ENCODE data around the gene KCNE2. TPM values are rescaled to one million over a fixed set of nuclear protein-coding genes. Genes with fewer than 3 reads are reported as not detected.

KCNE2 gene
- polyA plus RNA-seq, 1 donor: 0.37 TPM

- peaks cover 3% of the 10 kb centered on the region for H3K9me3 ChIP-seq (ENCODE audit: control insufficient read depth, low read depth, low read length)
- H3K27me3 ChIP-seq (ENCODE audit: control insufficient read depth, insufficient read depth, low read length): no peaks in the 10 kb centered on the region
- no peak overlapping the region for H3K27ac ChIP-seq (ENCODE audit: low read length)
- WGBS (ENCODE audit: insufficient coverage, low lambda C conversion rate): no CpG with 5 or more reads among the region's 6 CpGs
- no peaks in the 10 kb centered on the region for H3K4me1 ChIP-seq (ENCODE audit: control insufficient read depth, insufficient read depth, low read length)
- peak; percentile 75 to 83 for DNase-seq
- H3K4me3 ChIP-seq (ENCODE audit: low read length): no peak overlapping the region
- no peaks in the 10 kb centered on the region for H3K36me3 ChIP-seq (ENCODE audit: control insufficient read depth, insufficient read depth, low read length)
Measured at GRCh38 chr21:34351786-34352241, 12.0 kb upstream of the KCNE2 start.

GRCh38 chr21:34352556-34352955, 11.2 kb upstream of the KCNE2 start:
- H3K27me3 ChIP-seq (ENCODE audit: control insufficient read depth, insufficient read depth, low read length): no peaks in the 10 kb centered on the region
- H3K4me1 ChIP-seq (ENCODE audit: control insufficient read depth, insufficient read depth, low read length): no peaks in the 10 kb centered on the region
- H3K4me3 ChIP-seq (ENCODE audit: low read length): no peak overlapping the region
- H3K27ac ChIP-seq (ENCODE audit: low read length): no peak overlapping the region
- DNase-seq: no peak
- H3K36me3 ChIP-seq (ENCODE audit: control insufficient read depth, insufficient read depth, low read length): no peaks in the 10 kb centered on the region
- peaks cover 3% of the 10 kb centered on the region for H3K9me3 ChIP-seq (ENCODE audit: control insufficient read depth, low read depth, low read length)
- WGBS (ENCODE audit: insufficient coverage, low lambda C conversion rate): no CpG with 5 or more reads among the region's 4 CpGs

- no peaks in the 10 kb centered on the region for H3K4me1 ChIP-seq (ENCODE audit: control insufficient read depth, insufficient read depth, low read length)
- WGBS (ENCODE audit: insufficient coverage, low lambda C conversion rate): 94% methylated on average over 2 of the region's 6 CpGs
- no peak for DNase-seq
Measured at GRCh38 chr21:34353182-34353581, 10.6 kb upstream of the KCNE2 start.

GRCh38 chr21:34354836-34355235, 9.0 kb upstream of the KCNE2 start:
- H3K4me1 ChIP-seq (ENCODE audit: control insufficient read depth, insufficient read depth, low read length): no peaks in the 10 kb centered on the region
- H3K4me3 ChIP-seq (ENCODE audit: low read length): no peak overlapping the region
- H3K36me3 ChIP-seq (ENCODE audit: control insufficient read depth, insufficient read depth, low read length): no peaks in the 10 kb centered on the region
- WGBS (ENCODE audit: insufficient coverage, low lambda C conversion rate): 100% methylated on average over 1 of the region's 4 CpGs
- DNase-seq: no peak
- H3K27ac ChIP-seq (ENCODE audit: low read length): no peak overlapping the region
- no peaks in the 10 kb centered on the region for H3K9me3 ChIP-seq (ENCODE audit: control insufficient read depth, low read depth, low read length)
- H3K27me3 ChIP-seq (ENCODE audit: control insufficient read depth, insufficient read depth, low read length): no peaks in the 10 kb centered on the region

More at GRCh38 chr21:34353182-34353581, 10.6 kb upstream of the KCNE2 start:
- H3K4me3 ChIP-seq (ENCODE audit: low read length): no peak overlapping the region
- no peaks in the 10 kb centered on the region for H3K27me3 ChIP-seq (ENCODE audit: control insufficient read depth, insufficient read depth, low read length)
- H3K9me3 ChIP-seq (ENCODE audit: control insufficient read depth, low read depth, low read length): peaks cover under 1% of the 10 kb centered on the region
- no peak overlapping the region for H3K27ac ChIP-seq (ENCODE audit: low read length)
- H3K36me3 ChIP-seq (ENCODE audit: control insufficient read depth, insufficient read depth, low read length): no peaks in the 10 kb centered on the region

- DNase-seq: no peak
- 100% methylated on average over 5 of the region's 5 CpGs for WGBS (ENCODE audit: insufficient coverage, low lambda C conversion rate)
Measured at GRCh38 chr21:34355570-34355969, 8.2 kb upstream of the KCNE2 start.

GRCh38 chr21:34357889-34358288, 5.9 kb upstream of the KCNE2 start:
- no CpG with 5 or more reads among the region's 2 CpGs for WGBS (ENCODE audit: insufficient coverage, low lambda C conversion rate)
- peaks cover 4% of the 10 kb centered on the region for H3K27me3 ChIP-seq (ENCODE audit: control insufficient read depth, insufficient read depth, low read length)
- no peak for DNase-seq

More at GRCh38 chr21:34355570-34355969, 8.2 kb upstream of the KCNE2 start:
- H3K4me3 ChIP-seq (ENCODE audit: low read length): no peak overlapping the region
- H3K27ac ChIP-seq (ENCODE audit: low read length): no peak overlapping the region
- no peaks in the 10 kb centered on the region for H3K36me3 ChIP-seq (ENCODE audit: control insufficient read depth, insufficient read depth, low read length)
- H3K9me3 ChIP-seq (ENCODE audit: control insufficient read depth, low read depth, low read length): no peaks in the 10 kb centered on the region
- no peaks in the 10 kb centered on the region for H3K27me3 ChIP-seq (ENCODE audit: control insufficient read depth, insufficient read depth, low read length)
- H3K4me1 ChIP-seq (ENCODE audit: control insufficient read depth, insufficient read depth, low read length): no peaks in the 10 kb centered on the region

GRCh38 chr21:34358866-34359265, 4.9 kb upstream of the KCNE2 start:
- DNase-seq: no peak

More at GRCh38 chr21:34357889-34358288, 5.9 kb upstream of the KCNE2 start:
- H3K27ac ChIP-seq (ENCODE audit: low read length): no peak overlapping the region
- H3K9me3 ChIP-seq (ENCODE audit: control insufficient read depth, low read depth, low read length): no peaks in the 10 kb centered on the region
- no peaks in the 10 kb centered on the region for H3K36me3 ChIP-seq (ENCODE audit: control insufficient read depth, insufficient read depth, low read length)
- H3K4me1 ChIP-seq (ENCODE audit: control insufficient read depth, insufficient read depth, low read length): no peaks in the 10 kb centered on the region
- H3K4me3 ChIP-seq (ENCODE audit: low read length): no peak overlapping the region

GRCh38 chr21:34360488-34361241, 3.1 kb upstream of the KCNE2 start:
- peaks cover 4% of the 10 kb centered on the region for H3K27me3 ChIP-seq (ENCODE audit: control insufficient read depth, insufficient read depth, low read length)
- no peak overlapping the region for H3K4me3 ChIP-seq (ENCODE audit: low read length)
- no peaks in the 10 kb centered on the region for H3K4me1 ChIP-seq (ENCODE audit: control insufficient read depth, insufficient read depth, low read length)
- WGBS (ENCODE audit: insufficient coverage, low lambda C conversion rate): no CpG with 5 or more reads among the region's 12 CpGs
- no peaks in the 10 kb centered on the region for H3K36me3 ChIP-seq (ENCODE audit: control insufficient read depth, insufficient read depth, low read length)
- H3K27ac ChIP-seq (ENCODE audit: low read length): no peak overlapping the region
- H3K9me3 ChIP-seq (ENCODE audit: control insufficient read depth, low read depth, low read length): no peaks in the 10 kb centered on the region
- no peak for DNase-seq

More at GRCh38 chr21:34358866-34359265, 4.9 kb upstream of the KCNE2 start:
- Histone ChIP-seq H3K36me3 (ENCODE audit: control insufficient read depth, insufficient read depth, low read length) (no peaks in the 10 kb centered on the region), H3K27me3 (ENCODE audit: control insufficient read depth, insufficient read depth, low read length) (peaks cover 4% of the 10 kb centered on the region), H3K4me3 (ENCODE audit: low read length) (no peak overlapping the region), H3K27ac (ENCODE audit: low read length) (no peak overlapping the region), H3K4me1 (ENCODE audit: control insufficient read depth, insufficient read depth, low read length) (no peaks in the 10 kb centered on the region), H3K9me3 (ENCODE audit: control insufficient read depth, low read depth, low read length) (no peaks in the 10 kb centered on the region)
- WGBS (ENCODE audit: insufficient coverage, low lambda C conversion rate): 89% methylated on average over 1 of the region's 1 CpG

- H3K4me3 ChIP-seq (ENCODE audit: low read length): no peak overlapping the region
- DNase-seq: no peak
- no peaks in the 10 kb centered on the region for H3K9me3 ChIP-seq (ENCODE audit: control insufficient read depth, low read depth, low read length)
- no peak overlapping the region for H3K27ac ChIP-seq (ENCODE audit: low read length)
- H3K36me3 ChIP-seq (ENCODE audit: control insufficient read depth, insufficient read depth, low read length): no peaks in the 10 kb centered on the region
- WGBS (ENCODE audit: insufficient coverage, low lambda C conversion rate): 40% methylated on average over 1 of the region's 3 CpGs
- H3K27me3 ChIP-seq (ENCODE audit: control insufficient read depth, insufficient read depth, low read length): peaks cover 4% of the 10 kb centered on the region
- H3K4me1 ChIP-seq (ENCODE audit: control insufficient read depth, insufficient read depth, low read length): no peaks in the 10 kb centered on the region
Measured at GRCh38 chr21:34362136-34362444, 1.7 kb upstream of the KCNE2 start.

- no peak for DNase-seq
- no peak overlapping the region for H3K27ac ChIP-seq (ENCODE audit: low read length)
- H3K4me1 ChIP-seq (ENCODE audit: control insufficient read depth, insufficient read depth, low read length): no peaks in the 10 kb centered on the region
- H3K36me3 ChIP-seq (ENCODE audit: control insufficient read depth, insufficient read depth, low read length): no peaks in the 10 kb centered on the region
- H3K9me3 ChIP-seq (ENCODE audit: control insufficient read depth, low read depth, low read length): no peaks in the 10 kb centered on the region
- H3K4me3 ChIP-seq (ENCODE audit: low read length): no peak overlapping the region
- peaks cover 4% of the 10 kb centered on the region for H3K27me3 ChIP-seq (ENCODE audit: control insufficient read depth, insufficient read depth, low read length)
- whole genome bisulfite sequencing (ENCODE audit: insufficient coverage, low lambda C conversion rate): 100% methylated on average over 1 of the region's 3 CpGs
Measured at GRCh38 chr21:34362670-34363069, 1.1 kb upstream of the KCNE2 start.

- H3K27me3 ChIP-seq (ENCODE audit: control insufficient read depth, insufficient read depth, low read length): peaks cover 4% of the 10 kb centered on the region
- H3K4me1 ChIP-seq (ENCODE audit: control insufficient read depth, insufficient read depth, low read length): no peaks in the 10 kb centered on the region
- H3K4me3 ChIP-seq (ENCODE audit: low read length): no peak overlapping the region
- H3K9me3 ChIP-seq (ENCODE audit: control insufficient read depth, low read depth, low read length): no peaks in the 10 kb centered on the region
- H3K36me3 ChIP-seq (ENCODE audit: control insufficient read depth, insufficient read depth, low read length): no peaks in the 10 kb centered on the region
- no peak overlapping the region for H3K27ac ChIP-seq (ENCODE audit: low read length)
- no peak for DNase-seq
Measured at GRCh38 chr21:34364921-34365320, 1.1 kb downstream of the KCNE2 start.
